K562 (cell line): ENCODE data around the gene EFNA2. TPM values are rescaled to one million over a fixed set of nuclear protein-coding genes. Genes with fewer than 3 reads are reported as not detected.

Experiments used
- ATAC-seq: fragments of 200-7000 bp; cut with Tn5 transposase; 3 replicates; pipeline ENCODE4 v1.9.1; 2020; ENCODE audit warnings: moderate library complexity
- BruUV-seq: library from RNA; stranded (reverse); fragments of 400-500 nt; replicated peaks from 2 replicates; lab custom pipeline; 2021; lab: Mats Ljungman, UMichigan
- CTCF ChIA-PET: fragments of 300-600 bp; formaldehyde crosslinking; extraction: SDS; loops from one replicate; lab custom pipeline; 2021; ENCODE audit warnings: low intra/inter-chr PET ratio; lab: Yijun Ruan, JAX
- POLR2A ChIA-PET: fragments of 300-600, 350-650 bp; sonication (Branson Sonifier 250); formaldehyde crosslinking; extraction: SDS; loops from one replicate; lab custom pipeline; 2021; ENCODE audit warnings: antibody characterized with exemption, inconsistent platforms; lab: Yijun Ruan, JAX
- DNase-seq, 4 experiments: peaks; one replicate each; pipeline versions ENCODE4 v3.0.0 to v3.0.0-alpha.2; 2011 to 2018; ENCODE audit warnings: low spot score in 3 of 4, mixed read lengths in 3 of 4; ENCODE audit errors: extremely low read depth in 1 of 4
- FAIRE-seq: peaks from 2 replicates; lab custom pipeline; 2011; peaks lifted over from hg19 to GRCh38; lab: Jason Lieb, UNC
- H2AFZ ChIP-seq: 2 replicates; pipeline ENCODE4 v1.6.0; 2011; ENCODE audit warnings: low read depth, low read length, control low read depth, inconsistent platforms
- H3K27ac ChIP-seq: fragments of 200-600 bp; 3 replicates; pipeline ENCODE4 v1.8.0; 2011; ENCODE audit warnings: low read depth, mild to moderate bottlenecking, control low read depth, inconsistent platforms, low read length, moderate library complexity, mixed read lengths; ENCODE audit errors: extremely low read depth
- H3K27me3 ChIP-seq, 2 experiments: fragments of 300-600 bp in 1 of 2; 2 replicates in 1 of 2; 3 replicates in 1 of 2; pipeline versions ENCODE4 v1.6.0 to v1.8.0; 2011; ENCODE audit warnings: inconsistent platforms in 2 of 2, low read length in 2 of 2, mild to moderate bottlenecking in 1 of 2, mixed read lengths in 1 of 2, moderate library complexity in 1 of 2; ENCODE audit not compliant: control insufficient read depth in 2 of 2, insufficient read depth in 2 of 2
- H3K36me3 ChIP-seq: fragments of 300-600 bp; 3 replicates; pipeline ENCODE4 v1.8.0; 2011; ENCODE audit warnings: mild to moderate bottlenecking, low read length, inconsistent platforms; ENCODE audit not compliant: control insufficient read depth, insufficient read depth
- H3K4me1 ChIP-seq, 2 experiments: fragments of 200-600 bp in 1 of 2; replicated peaks in 1 of 2; 2 replicates in 1 of 2; 3 replicates in 1 of 2; pipeline versions ENCODE4 v1.5.1 to v1.8.0; 2011; ENCODE audit warnings: inconsistent platforms in 2 of 2, low read length in 2 of 2, mild to moderate bottlenecking in 1 of 2, mixed read lengths in 1 of 2, moderate library complexity in 1 of 2; ENCODE audit not compliant: control insufficient read depth in 2 of 2, insufficient read depth in 2 of 2
- H3K4me2 ChIP-seq: 2 replicates; pipeline ENCODE4 v1.6.1; 2011; ENCODE audit warnings: low read length, control low read depth, inconsistent platforms, mixed read lengths; ENCODE audit not compliant: insufficient read depth
- H3K4me3 ChIP-seq: fragments of 200-600 bp; sonication (generic), shearing (Covaris generic); 2 replicates; pipeline ENCODE4 v1.5.1; 2016; ENCODE audit warnings: control low read depth, inconsistent platforms
- H3K79me2 ChIP-seq: fragments of 200-600 bp; 3 replicates; pipeline ENCODE4 v1.8.0; 2011; ENCODE audit warnings: low read length, inconsistent platforms; ENCODE audit not compliant: control insufficient read depth, insufficient read depth
- H3K9ac ChIP-seq, 2 experiments: 2 replicates each; pipeline versions ENCODE4 v1.6.0 to v1.6.1; 2011; ENCODE audit warnings: low read depth in 2 of 2, low read length in 2 of 2, control low read depth in 1 of 2, inconsistent platforms in 1 of 2, mild to moderate bottlenecking in 1 of 2, mixed read lengths in 1 of 2; ENCODE audit not compliant: insufficient read depth in 1 of 2
- H3K9me1 ChIP-seq: one replicate; pipeline ENCODE4 v1.6.0; 2011; ENCODE audit warnings: inconsistent platforms, mild to moderate bottlenecking, low read length, moderate library complexity; ENCODE audit not compliant: control insufficient read depth, insufficient read depth
- H3K9me3 ChIP-seq: replicated peaks from 2 replicates; pipeline ENCODE4 v1.5.1; 2011; ENCODE audit warnings: low read depth, low read length, inconsistent platforms; ENCODE audit not compliant: control insufficient read depth, insufficient read depth
- H4K20me1 ChIP-seq: replicated peaks from 2 replicates; pipeline ENCODE4 v1.6.1; 2011; ENCODE audit warnings: low read length, inconsistent platforms, mixed read lengths; ENCODE audit not compliant: control insufficient read depth, insufficient read depth
- ADNP ChIP-seq: fragments of 200-800 bp; sonication (Bioruptor generic); IDR thresholded peaks from 2 replicates; pipeline ENCODE4 v1.6.1; 2016; ENCODE audit warnings: missing genetic modification characterization, missing compliant biosample characterization
- DIDO1 ChIP-seq: fragments of 450-650 bp; IDR thresholded peaks from 2 replicates; pipeline ENCODE4 v1.6.1; 2016; ENCODE audit warnings: low read depth, missing biosample characterization, missing genetic modification characterization
- MBD1 ChIP-seq: fragments of 250-450 bp; sonication (Bioruptor Pico); IDR thresholded peaks from 2 replicates; pipeline ENCODE4 v1.8.0; 2022; ENCODE audit warnings: inconsistent platforms
- MCM2 ChIP-seq: fragments of 450-650 bp; IDR thresholded peaks from 2 replicates; pipeline ENCODE4 v1.6.1; 2017; ENCODE audit warnings: low read depth, mild to moderate bottlenecking
- NFIC ChIP-seq: fragments of 450-650 bp; IDR thresholded peaks from 2 replicates; pipeline ENCODE4 v1.6.1; 2017; ENCODE audit warnings: mild to moderate bottlenecking, inconsistent platforms
- SMARCA5 ChIP-seq: fragments of 450-650 bp; IDR thresholded peaks from 2 replicates; pipeline ENCODE4 v1.6.1; 2016
- STAT6 ChIP-seq: sonication (generic); formaldehyde crosslinking; IDR thresholded peaks from 2 replicates; pipeline ENCODE4 v1.8.1; 2023; ENCODE audit warnings: mild to moderate bottlenecking, missing genetic modification reagents
- TAF9B ChIP-seq: fragments of 450-650 bp; IDR thresholded peaks from 2 replicates; pipeline ENCODE4 v1.6.1; 2018; ENCODE audit warnings: mild to moderate bottlenecking; ENCODE audit not compliant: partially characterized antibody
- TFE3 ChIP-seq: fragments of 450-650 bp; formaldehyde crosslinking; IDR thresholded peaks from 2 replicates; pipeline ENCODE4 v1.4.0; 2020; ENCODE audit warnings: mild to moderate bottlenecking, mixed read lengths
- ZC3H8 ChIP-seq: fragments of 450-650 bp; IDR thresholded peaks from 2 replicates; pipeline ENCODE4 v1.6.1; 2017
- ZFP36 ChIP-seq: fragments of 150-350 bp; IDR thresholded peaks from 2 replicates; pipeline ENCODE4 v1.6.1; 2018; ENCODE audit warnings: low read length, low read depth; ENCODE audit not compliant: partially characterized antibody
- ZNF740 ChIP-seq, 3 experiments: fragments of 200-800 bp in 1 of 3; sonication (Bioruptor generic) in 1 of 3; sonication (generic) in 1 of 3; formaldehyde crosslinking in 1 of 3; IDR thresholded peaks; 2 replicates each; pipeline versions ENCODE4 v1.6.1 to v1.8.0; 2016 to 2022; ENCODE audit warnings: mild to moderate bottlenecking in 2 of 3, missing compliant biosample characterization in 2 of 3, missing genetic modification characterization in 2 of 3, missing genetic modification reagents in 1 of 3
- WGBS: fragments of 100-300 bp; shearing (Covaris generic); methylation state at CpG from one replicate; pipeline ENCODE4 v1.1.6; 2016; ENCODE audit warnings: low coverage, mixed read lengths; ENCODE audit not compliant: insufficient coverage; ENCODE audit errors: missing lambda C conversion rate; 5-methylcytosine and 5-hydroxymethylcytosine counted together
- in situ Hi-C: fragments of 300-500 bp; cut with MboI; formaldehyde crosslinking; loops from 4 replicates; pipeline ENCODE4 v1.15.0; 2018; ENCODE audit warnings: inconsistent platforms, mixed read lengths
- intact Hi-C: fragments of 100-400 bp; cut with micrococcal nuclease; formaldehyde crosslinking; loops from 2 replicates; pipeline ENCODE4 v1.14.2; 2022
- polyA plus RNA-seq, 8 experiments: library from polyadenylated mRNA; depleted of rRNA in 4 of 8; stranded (reverse) in 5 of 8; unstranded in 3 of 8; fragments of >200 nt; fragmentation: Nextera tagmentation in 2 of 8; fragmentation: Illumina TruSeq in 1 of 8; extraction: Ambion mirVana in 2 of 8; extraction: Trizol in 1 of 8; gene quantifications; 2 replicates each; pipeline versions ENCODE4 v1.2.1 to v1.2.3, GENCODE V29; 2011 to 2014; ENCODE audit warnings: inconsistent platforms in 1 of 8, missing spikeins in 1 of 8
- total RNA-seq, 7 experiments: library from RNA; depleted of rRNA in 6 of 7; stranded (reverse); fragments of >200 nt in 6 of 7; fragmentation: Illumina TruSeq in 2 of 7; extraction: Trizol in 2 of 7; gene quantifications; 2 replicates each; pipeline versions ENCODE4 v1.2.1 to v1.2.3, GENCODE V29; 2011 to 2021; ENCODE audit warnings: low replicate concordance in 1 of 7

EFNA2 gene
- total and polyA plus RNA-seq, 9 of the 15 experiments (the other 6 are each of a cell fraction or from before 2014, with no cell fraction given) = 0.11 to 0.44 (median 0.15) TPM; not detected in 6

- TF ChIP-seq ZNF740 (CRISPR knock-in tag; IDR thresholded peaks at IDR 0.05) = no peak
- no peak for TF ChIP-seq ZNF740 (tag; IDR thresholded peaks at IDR 0.05)
- TF ChIP-seq DIDO1 = no peak
- TF ChIP-seq TFE3 = no peak
Measured at GRCh38 chr19:1322198-1322981, 36.7 kb downstream of the EFNA2 start (continued).

- Histone ChIP-seq H3K79me2 (no peaks in the 10 kb centered on the region), H3K27me3 (no peaks in the 10 kb centered on the region), H2AFZ (peak overlapping the region; percentile 93; the same call in 1 of the 2 replicates), H3K9me3 (no peaks in the 10 kb centered on the region), H3K4me1 (peaks cover 5 to 52% of the 10 kb centered on the region in 2 experiments), H3K9ac (peak overlapping the region; percentile 57 to 90; a peak in 3 of 4 replicates), H3K4me3 (peak overlapping the region; percentile 39; the same call in 1 of the 2 replicates), H3K36me3 (no peaks in the 10 kb centered on the region), H3K9me1 (peaks cover 3% of the 10 kb centered on the region), H4K20me1 (no peaks in the 10 kb centered on the region), H3K4me2 (peak overlapping the region; percentile 66; the same call in 1 of the 2 replicates), H3K27ac (no peak overlapping the region)
- DNase-seq (no peak), ATAC-seq (no peak), FAIRE-seq (no peak)
- in situ Hi-C loops (no loop called here), intact Hi-C loops (no loop called here)
- ChIA-PET CTCF (no interaction called here), POLR2A (interaction anchor here (0.6 to 1.7 kb wide), 2 partner anchors 9 to 19 kb away, joined by 3 to 5 read pairs; no protein-coding TSS in a partner anchor)
- BruUV-seq = no TSS peak
- 62% methylated on average over 8 of the region's 12 CpGs for WGBS
- no peak for TF ChIP-seq STAT6 (CRISPR knock-in tag)
- peak; percentile 71; the same call in 1 of the 2 replicates for TF ChIP-seq SMARCA5
- no peak for TF ChIP-seq ZC3H8
- TF ChIP-seq ADNP (tag) = peak; percentile 43; the same call in 1 of the 2 replicates
- no peak for TF ChIP-seq MBD1 (CRISPR knock-in tag)
- no peak for TF ChIP-seq MCM2
- peak; percentile 97 for TF ChIP-seq ZFP36
- TF ChIP-seq NFIC = no peak
- TF ChIP-seq TAF9B = no peak
Measured at GRCh38 chr19:1324249-1324805, 38.7 kb downstream of the EFNA2 start.
